Dedifferentiated amniotic fluid mesenchymal stem cell (primary cell): ENCODE measurements around the gene CASTOR1.
A peak's percentile ranks its signal among the peaks of the same experiment; 100 is the strongest.

Experiments
- DNase-seq: peaks from one replicate; pipeline ENCODE4 v3.0.0-alpha.2; 2016; ENCODE audit errors: extremely low spot score

CASTOR1 gene

DNA sequence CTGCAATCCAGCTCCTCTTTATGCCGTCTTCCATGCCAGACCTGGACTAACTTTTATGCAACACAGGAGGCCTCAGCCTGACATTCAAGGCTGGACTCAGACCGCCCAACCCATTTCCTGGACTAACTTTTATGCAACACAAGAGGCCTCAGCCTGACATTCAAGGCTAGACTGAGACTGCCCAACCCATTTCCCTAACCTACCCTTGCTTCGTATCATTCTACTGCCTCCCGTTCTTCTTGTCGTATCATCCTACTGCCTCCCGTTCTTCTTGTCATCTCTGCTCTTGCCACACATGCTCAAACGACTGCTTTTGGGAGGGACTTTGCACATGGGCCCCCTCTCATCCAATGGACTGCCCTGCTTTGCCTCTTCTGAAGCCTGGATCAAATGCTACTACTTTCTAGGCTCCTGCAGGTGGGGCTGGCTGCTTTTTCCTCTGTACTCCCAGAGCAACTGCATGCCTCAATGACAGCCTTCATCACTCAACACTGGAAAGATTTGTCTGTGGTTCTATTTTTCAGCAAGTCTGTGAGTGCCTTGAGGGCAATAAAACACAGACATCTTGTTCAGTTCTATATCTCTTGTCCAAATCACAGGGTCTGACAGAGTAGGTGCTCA is 29.6 kb upstream of the CASTOR1 start:
- no peak for DNase-seq

GRCh38 chr22:30317778-30318177 is 28.5 kb upstream of the CASTOR1 start:
- DNase-seq: no peak

DNA sequence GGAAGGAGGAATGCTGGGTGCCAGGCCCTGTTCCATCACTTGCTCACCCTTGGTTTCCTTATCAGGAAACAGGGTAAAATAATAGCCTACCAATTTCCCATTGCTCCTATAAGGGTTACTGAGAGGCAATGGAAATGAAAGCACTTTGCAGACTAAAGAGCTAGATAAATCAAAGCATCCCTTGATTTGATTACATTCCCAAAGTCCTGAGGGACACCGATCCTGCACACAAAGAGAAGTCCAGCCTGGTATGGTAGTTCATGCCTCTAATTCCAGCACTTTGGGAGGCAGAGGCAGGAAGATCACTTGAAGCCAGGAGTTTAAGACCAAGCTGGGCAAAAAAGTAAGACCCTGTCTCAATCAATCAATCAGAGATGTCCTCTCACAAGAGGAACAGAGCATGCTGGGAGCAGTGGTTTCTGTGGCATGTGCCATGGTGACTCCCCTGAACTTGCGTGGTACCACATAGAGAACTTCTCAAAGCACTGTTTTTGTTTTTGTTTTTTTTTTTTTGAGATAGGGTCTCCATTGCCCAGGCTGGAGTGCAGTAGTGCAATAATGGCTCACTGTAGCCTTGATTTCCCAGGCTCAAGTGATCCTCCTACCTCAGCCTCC is 26.8 kb upstream of the CASTOR1 start:
- DNase-seq: no peak

- DNase-seq: no peak
Measured at GRCh38 chr22:30314915-30315314, 25.6 kb upstream of the CASTOR1 start.

- DNase-seq: no peak
Measured at GRCh38 chr22:30313527-30314363, 24.4 kb upstream of the CASTOR1 start.

DNA sequence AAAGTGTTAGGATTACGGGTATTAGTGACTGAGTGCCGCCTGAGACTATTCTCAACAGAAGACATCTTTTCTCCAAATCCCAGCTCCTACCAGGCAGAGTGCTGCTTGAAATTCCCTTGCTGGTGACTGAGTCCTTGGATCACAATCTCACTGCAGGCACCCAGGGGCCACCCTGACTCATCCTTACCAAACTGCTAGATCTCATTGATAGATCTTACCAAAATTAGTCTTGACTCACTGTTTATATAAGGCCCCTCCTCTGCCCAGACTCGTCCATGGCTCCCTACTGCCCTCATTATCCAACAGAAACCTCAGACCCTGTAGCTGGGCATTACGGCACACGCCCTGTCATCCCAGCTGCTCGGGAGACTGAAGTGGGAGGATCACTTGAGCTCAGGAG is 22.7 kb upstream of the CASTOR1 start:
- DNase-seq: peak; percentile 61

DNA sequence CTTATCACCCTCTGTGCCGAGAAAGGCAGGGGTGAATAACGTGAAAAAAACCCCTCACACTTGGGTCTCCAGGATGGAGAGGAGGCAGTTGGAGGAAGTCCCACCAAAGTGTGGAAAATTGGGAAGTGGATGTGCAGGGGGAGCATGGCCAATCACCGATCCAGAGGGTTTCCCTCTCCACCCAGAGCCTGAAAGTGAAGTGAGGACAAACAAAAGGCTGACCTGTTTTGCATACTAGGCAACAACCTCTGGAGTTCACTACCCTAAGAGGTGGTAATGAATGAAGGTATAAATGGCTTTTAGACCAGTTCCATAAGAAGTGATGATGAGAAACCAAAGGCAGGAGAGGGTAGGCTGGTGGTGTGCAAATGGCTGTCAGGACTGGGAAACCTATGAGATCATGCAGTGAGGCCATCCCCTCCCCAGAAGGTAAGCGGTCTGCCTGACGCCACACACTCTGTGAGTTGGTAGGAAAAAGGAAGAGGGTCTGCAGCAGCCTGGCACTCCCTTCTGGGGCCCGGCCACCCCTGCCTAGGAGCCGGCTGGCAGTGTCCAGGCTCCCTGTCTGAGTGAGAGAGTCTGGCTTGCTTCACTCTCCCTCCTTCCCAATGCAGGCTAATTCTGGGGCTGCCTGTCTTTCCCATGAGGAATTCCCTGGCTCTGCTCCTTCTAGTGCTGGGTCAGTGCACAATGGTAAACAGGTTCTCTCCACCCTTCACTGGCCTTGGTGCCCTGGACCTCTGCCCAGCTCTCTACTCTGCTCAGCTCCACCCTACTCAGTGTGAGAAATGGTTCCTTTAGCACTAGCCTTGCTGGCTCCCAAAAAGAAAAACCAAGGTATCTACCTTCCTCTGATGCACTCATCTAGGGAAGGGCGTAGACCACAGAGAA is 21.8 kb upstream of the CASTOR1 start:
- DNase-seq: peak; percentile 71

GRCh38 chr22:30309951-30310741 is 20.8 kb upstream of the CASTOR1 start:
- DNase-seq: no peak

DNA sequence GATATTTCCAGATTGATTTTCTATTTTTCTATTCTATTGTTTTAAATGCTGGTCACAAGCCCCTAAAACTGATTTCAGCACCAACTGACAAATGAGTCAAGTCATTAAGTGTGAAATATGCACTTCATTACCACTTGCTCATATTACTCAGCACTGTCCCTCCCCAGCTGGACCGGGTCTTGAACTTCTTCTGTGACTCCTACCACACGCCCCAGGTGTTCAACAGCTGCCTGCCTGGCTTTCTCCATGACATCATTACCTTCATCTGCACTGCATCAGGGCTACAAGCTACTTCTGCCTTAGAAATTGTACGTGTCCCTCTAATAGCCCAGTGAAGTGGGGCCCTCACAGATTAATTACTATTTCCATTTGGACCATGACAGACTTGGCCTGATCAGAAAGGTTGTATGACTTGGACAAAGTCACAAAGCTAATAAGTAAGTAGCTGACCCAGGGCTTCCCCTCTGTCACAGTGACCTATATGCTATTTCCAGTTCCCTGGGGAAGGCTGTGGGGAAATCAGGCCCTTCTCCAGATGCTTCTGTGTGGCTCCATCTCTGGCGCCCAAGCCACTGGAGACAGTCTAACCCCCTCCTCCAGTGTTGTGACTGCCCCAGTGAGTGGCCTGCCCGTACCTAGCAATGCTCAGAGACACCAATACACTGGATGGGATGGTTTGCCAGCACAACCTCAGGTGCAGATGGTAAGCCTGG is 19.4 kb upstream of the CASTOR1 start:
- DNase-seq: no peak

GRCh38 chr22:30308093-30308492 is 18.8 kb upstream of the CASTOR1 start:
- DNase-seq: no peak

DNA sequence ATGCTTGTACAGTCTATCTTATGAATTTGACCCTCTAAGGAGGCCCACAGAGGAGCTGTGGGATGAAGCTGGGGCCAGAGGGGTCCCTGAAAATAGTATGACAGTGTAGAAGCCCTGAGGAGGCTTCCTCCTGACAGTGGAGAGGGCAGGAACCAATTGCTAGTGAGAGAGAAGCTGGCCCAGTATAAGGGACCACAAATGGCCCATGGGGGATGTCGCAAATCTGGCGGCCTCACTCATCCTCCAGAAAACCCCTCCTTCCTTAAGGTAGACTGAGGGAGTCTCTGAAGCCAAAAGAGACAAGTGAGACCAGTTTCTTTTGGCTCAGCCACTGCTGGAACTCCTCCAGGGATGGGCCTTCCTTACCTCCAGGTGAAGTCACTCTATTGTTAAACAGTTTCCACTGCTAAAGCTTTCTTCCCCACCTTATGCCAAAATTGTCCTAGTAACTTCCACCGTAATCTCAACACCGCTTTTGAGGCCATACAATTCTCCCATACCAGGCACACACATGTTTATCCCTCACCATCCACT is 17.8 kb upstream of the CASTOR1 start:
- DNase-seq: no peak

DNA sequence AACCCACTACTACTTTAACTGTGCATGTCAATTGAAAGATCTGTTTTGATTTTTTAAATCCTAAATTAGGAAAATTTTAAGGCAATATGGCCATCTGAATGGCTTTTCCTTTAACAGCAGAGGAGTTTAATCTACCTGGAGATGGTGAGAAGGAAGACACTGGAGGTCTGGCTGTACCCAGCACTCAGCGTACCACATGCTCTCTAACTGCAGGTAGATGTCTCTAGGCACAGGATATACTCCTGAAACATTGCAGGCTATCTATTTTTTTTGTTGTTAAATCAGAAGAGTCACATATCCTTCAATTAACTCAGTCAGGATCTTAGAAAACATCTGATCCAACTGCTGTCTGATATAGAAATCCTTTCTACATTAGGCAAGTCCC is 17.3 kb upstream of the CASTOR1 start:
- no peak for DNase-seq

DNA sequence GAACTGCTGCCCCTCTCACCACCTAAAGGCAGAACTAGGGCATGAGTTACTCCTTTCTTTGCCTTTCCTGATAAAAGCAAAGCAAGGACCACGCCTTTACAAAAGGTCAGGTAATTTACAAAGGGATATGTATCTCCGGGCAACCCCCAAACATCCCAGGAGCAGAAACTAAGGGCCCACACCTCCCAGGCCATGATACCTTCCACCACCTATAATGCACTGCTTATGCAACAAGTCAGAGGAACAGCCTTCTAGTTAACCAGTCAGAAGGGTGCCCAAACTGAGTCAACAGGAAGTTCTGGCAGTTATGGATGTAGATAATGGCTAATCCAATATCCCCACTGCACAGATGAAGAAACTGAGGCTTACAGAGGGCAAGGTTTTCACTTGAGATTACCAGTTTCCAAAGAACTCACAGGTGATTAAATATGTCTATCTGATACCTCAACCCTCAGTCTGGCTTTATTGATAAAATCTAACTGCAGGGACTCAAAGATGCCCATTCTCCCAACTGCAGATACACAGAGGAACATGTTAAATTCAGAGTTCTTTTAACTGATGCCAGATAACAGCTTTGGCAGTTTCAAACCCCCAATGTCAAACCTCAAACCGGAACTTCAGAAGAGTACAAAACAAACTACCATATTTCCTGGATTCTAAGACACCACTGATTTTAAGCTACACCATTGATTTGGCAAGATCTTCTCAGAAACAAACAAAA is 16.8 kb upstream of the CASTOR1 start:
- no peak for DNase-seq

DNA sequence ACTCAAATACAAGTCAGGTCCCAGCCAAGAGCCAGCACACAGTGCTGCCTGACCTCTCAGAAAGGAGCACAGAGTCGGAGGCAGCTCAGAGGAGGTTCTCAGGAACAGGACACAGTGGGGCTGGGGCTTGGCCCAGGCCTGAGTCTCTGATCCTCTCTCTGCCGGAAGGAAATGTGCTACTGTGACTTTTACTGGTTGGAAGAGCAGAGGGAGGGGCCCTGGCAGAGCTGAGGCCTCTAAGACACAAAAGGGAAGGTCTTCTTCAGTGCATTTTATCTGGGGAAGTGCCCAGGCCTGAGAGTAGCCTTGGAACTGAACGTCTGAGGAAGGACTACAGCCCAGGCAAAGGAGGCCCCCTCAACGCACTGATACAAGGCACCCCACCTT is 16.2 kb upstream of the CASTOR1 start:
- no peak for DNase-seq

GRCh38 chr22:30304495-30305244 is 15.4 kb upstream of the CASTOR1 start:
- DNase-seq: peak; percentile 35

- DNase-seq: no peak
Measured at GRCh38 chr22:30302810-30303138, 13.5 kb upstream of the CASTOR1 start.

DNA sequence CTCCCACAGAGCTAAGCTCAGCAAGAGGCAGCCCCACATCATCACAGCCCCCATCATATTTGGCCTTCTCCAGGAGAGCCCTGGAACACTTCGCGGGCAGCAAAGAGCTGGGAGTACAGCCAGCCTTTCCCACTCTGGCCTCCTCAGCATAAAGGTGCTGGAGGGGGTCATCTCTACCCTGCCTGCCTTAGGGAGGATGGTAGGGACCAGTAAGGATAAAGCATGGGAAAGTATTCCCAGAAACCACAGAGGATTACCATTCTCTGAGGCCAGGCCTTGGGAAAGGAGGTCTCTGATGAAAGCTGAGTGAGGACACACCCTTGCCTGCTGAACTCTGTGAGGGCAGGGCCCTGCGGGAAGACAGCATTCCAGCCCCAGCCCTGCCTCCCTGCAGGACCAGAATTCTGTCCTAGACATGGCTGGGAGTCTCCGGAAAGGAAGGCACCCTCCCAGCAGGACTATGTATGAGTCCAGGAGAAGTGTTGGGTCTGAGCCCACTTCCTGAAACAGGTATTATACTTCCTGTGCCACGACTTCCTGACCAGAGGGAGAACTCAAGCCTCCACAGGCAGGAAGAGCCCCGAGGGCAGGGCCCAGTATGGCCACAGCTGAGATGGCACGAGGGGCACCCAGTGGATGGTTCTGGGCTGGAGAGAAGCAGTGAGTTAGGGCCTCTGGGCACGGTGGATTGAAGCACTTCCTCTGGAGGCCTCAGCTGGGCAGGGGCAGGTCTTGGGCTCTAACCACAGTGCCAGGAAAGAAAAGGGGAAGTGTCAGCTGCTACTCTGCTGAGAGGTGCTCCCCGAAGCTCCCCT is 12.9 kb upstream of the CASTOR1 start:
- DNase-seq: peak; percentile 77

DNA sequence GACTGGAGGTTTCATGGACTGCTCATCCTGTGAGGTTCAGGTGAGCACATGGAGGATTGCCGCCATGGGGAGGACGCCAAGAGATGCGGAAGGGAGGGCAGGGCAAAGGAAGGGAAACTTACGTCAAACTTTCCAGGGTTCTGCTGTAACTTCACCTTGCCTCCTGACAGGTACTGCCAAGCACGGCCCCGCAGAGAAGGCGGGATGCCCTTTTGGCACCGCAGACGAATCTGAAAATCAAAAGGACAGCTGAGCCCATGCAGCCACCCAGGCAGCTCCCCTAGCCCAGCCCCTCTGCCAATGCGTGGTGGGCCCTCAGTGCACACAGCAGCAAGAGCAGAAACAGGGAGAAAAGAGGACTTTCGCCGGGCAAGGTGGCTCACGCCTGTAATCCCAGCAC is 10.0 kb upstream of the CASTOR1 start:
- DNase-seq: no peak
